K562 (cell line): ENCODE results near the gene VPS41.

Experiments
- BCL6 ChIP-seq: fragments of 250-450 bp; sonication (Bioruptor Pico); IDR thresholded peaks from 2 replicates; pipeline ENCODE4 v1.4.0; 2020
- CHD1 ChIP-seq: fragments of 200-600 bp; sonication (generic); IDR thresholded peaks from one replicate; pipeline ENCODE4 v1.6.1; 2012; ENCODE audit warnings: mild to moderate bottlenecking, moderate library complexity, low read length, inconsistent platforms
- ELK1 ChIP-seq: sonication (generic); formaldehyde crosslinking; IDR thresholded peaks from 2 replicates; pipeline ENCODE4 v1.8.1; 2022; ENCODE audit warnings: missing genetic modification reagents
- KDM1A ChIP-seq, 2 experiments: fragments of 450-650 bp; IDR thresholded peaks; 2 replicates each; pipeline ENCODE4 v1.6.1; 2016; ENCODE audit warnings: mild to moderate bottlenecking in 2 of 2
- LCOR ChIP-seq: sonication (generic); formaldehyde crosslinking; IDR thresholded peaks from 2 replicates; pipeline ENCODE4 v1.8.0; 2022; ENCODE audit warnings: mild to moderate bottlenecking, missing genetic modification reagents
- NR2C2 ChIP-seq, 2 experiments: fragments of 200-800 bp in 1 of 2; sonication (Bioruptor generic) in 1 of 2; sonication (generic) in 1 of 2; formaldehyde crosslinking in 1 of 2; IDR thresholded peaks; 2 replicates each; pipeline versions ENCODE4 v1.6.1 to v1.8.0; 2016 to 2022; ENCODE audit warnings: mild to moderate bottlenecking in 1 of 2, missing compliant biosample characterization in 1 of 2, missing genetic modification characterization in 1 of 2, missing genetic modification reagents in 1 of 2
- PHF8 ChIP-seq: fragments of 200-600 bp; sonication (generic); IDR thresholded peaks from 2 replicates; pipeline ENCODE4 v1.6.1; 2012; ENCODE audit warnings: mixed run types, mild to moderate bottlenecking, inconsistent platforms, low read length, moderate library complexity, borderline replicate concordance
- RREB1 ChIP-seq: fragments of 250-450 bp; sonication (Bioruptor Pico); IDR thresholded peaks from 2 replicates; pipeline ENCODE4 v1.4.0; 2020
- SMARCC2 ChIP-seq: fragments of 450-650 bp; IDR thresholded peaks from 2 replicates; pipeline ENCODE4 v1.6.1; 2017; ENCODE audit warnings: antibody characterized with exemption, moderate library complexity, mild to moderate bottlenecking, low read depth

- TF ChIP-seq PHF8 (no peak), BCL6 (CRISPR knock-in tag) (no peak), SMARCC2 (no peak), LCOR (no peak), CHD1 (no peak), NR2C2 (CRISPR knock-in tag; IDR thresholded peaks at IDR 0.05) (no peak), NR2C2 (tag; IDR thresholded peaks at IDR 0.05) (no peak), ELK1 (CRISPR knock-in tag) (no peak), KDM1A (IDR thresholded peaks at IDR 0.05) (no peak), RREB1 (CRISPR knock-in tag) (no peak)
Measured at GRCh38 chr7:38825721-38826440, 83.1 kb downstream of the VPS41 start.
